ENCODE measurements around the gene PIP5K1B. TPM values are rescaled to one million over a fixed set of nuclear protein-coding genes. Genes with fewer than 3 reads are reported as not detected.
A peak's percentile ranks its signal among the peaks of the same experiment; 100 is the strongest.

Gene PIP5K1B
- total and polyA plus RNA-seq, 2 of the 13 experiments (the other 11 are each of a cell fraction or from before 2014, with no cell fraction given), result 15.8 to 17.5 TPM

DNA sequence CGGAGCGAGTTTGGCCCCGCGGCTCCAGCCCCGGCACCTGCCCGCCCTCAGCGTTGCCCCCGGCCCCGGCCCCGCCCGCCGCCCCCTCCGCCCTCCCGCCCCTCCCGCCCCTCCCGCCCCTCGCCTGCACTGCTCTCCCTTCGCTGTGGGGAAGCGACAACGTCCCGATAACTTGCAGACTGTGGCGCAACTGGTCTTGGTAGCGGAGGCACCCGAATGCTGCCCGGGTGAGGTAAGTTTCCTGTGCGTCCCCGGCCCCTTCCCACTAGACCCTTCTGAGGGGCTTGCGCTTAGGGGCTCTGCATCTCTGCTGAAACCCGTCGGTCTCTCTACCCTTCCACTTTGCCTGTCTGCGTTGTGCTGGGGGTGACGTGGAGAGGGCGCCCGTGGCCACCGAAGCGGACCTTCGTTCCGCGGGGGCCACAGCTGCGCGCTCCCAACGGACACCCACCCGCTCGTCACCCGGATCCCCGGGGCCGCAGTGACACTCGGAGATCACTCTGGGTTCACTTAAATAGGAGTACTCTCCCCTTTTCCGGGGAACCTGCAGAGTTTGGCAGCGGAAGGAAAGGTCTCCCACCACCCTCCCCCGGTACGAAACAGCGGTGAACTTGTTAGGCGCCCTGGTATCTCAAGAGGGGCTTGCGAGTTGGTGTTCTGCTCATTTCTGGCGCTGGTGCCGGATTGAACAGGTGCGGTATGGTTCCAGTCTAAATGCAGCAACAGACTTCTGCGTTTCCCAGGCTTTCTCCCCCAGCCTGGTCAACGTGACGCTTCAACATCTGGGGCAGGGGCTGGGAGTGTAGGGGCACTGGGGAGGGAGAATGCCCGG is 707 bp downstream of the PIP5K1B start (continued):
- TF ChIP-seq ATM (IDR thresholded peaks at IDR 0.05; ENCODE audit: borderline replicate concordance) (no peak), IRF2 (CRISPR knock-in tag; IDR thresholded peaks at IDR 0.05) (no peak), ATF6 (CRISPR knock-in tag; conservative IDR thresholded peaks at IDR 0.05) (no peak), PAX8 (CRISPR knock-in tag; IDR thresholded peaks at IDR 0.05; ENCODE audit: borderline replicate concordance) (no peak), HMGA1 (CRISPR knock-in tag; conservative IDR thresholded peaks at IDR 0.05) (no peak), FOXC1 (CRISPR knock-in tag; IDR thresholded peaks at IDR 0.05; ENCODE audit: borderline replicate concordance) (0 out of 2 replicates have a peak, but pooled peaks have one; percentile 32), MAZ (IDR thresholded peaks at IDR 0.05; ENCODE audit: borderline replicate concordance, low read depth, low read length) (no peak), MAZ (CRISPR knock-in tag; IDR thresholded peaks at IDR 0.05; ENCODE audit: low read depth) (0 out of 2 replicates have a peak, but pooled peaks have one; percentile 57), MYPOP (CRISPR knock-in tag; IDR thresholded peaks at IDR 0.05) (peak; percentile 33; the same call in 1 of the 2 replicates), ZNF121 (CRISPR knock-in tag; IDR thresholded peaks at IDR 0.05) (no peak), SIX1 (CRISPR knock-in tag; IDR thresholded peaks at IDR 0.05; ENCODE audit: borderline replicate concordance) (no peak), ZNF563 (CRISPR knock-in tag; IDR thresholded peaks at IDR 0.05) (no peak), MTERF4 (CRISPR knock-in tag; IDR thresholded peaks at IDR 0.05) (no peak), SRSF9 (IDR thresholded peaks at IDR 0.05; ENCODE audit: borderline replicate concordance, insufficient read depth, low read depth, low read length, poor library complexity, severe bottlenecking) (no peak), IKZF1 (IDR thresholded peaks at IDR 0.05) (no peak), BORCS8-MEF2B (CRISPR knock-in tag; IDR thresholded peaks at IDR 0.05) (peak; percentile 47; the same call in 1 of the 2 replicates), EZH2 (conservative IDR thresholded peaks at IDR 0.05; ENCODE audit: low read depth, low read length) (no peak), TCF7 (IDR thresholded peaks at IDR 0.05; ENCODE audit: low read depth) (no peak)
- TF ChIP-seq, protein P1, sequence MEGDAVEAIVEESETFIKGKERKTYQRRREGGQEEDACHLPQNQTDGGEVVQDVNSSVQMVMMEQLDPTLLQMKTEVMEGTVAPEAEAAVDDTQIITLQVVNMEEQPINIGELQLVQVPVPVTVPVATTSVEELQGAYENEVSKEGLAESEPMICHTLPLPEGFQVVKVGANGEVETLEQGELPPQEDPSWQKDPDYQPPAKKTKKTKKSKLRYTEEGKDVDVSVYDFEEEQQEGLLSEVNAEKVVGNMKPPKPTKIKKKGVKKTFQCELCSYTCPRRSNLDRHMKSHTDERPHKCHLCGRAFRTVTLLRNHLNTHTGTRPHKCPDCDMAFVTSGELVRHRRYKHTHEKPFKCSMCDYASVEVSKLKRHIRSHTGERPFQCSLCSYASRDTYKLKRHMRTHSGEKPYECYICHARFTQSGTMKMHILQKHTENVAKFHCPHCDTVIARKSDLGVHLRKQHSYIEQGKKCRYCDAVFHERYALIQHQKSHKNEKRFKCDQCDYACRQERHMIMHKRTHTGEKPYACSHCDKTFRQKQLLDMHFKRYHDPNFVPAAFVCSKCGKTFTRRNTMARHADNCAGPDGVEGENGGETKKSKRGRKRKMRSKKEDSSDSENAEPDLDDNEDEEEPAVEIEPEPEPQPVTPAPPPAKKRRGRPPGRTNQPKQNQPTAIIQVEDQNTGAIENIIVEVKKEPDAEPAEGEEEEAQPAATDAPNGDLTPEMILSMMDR (CRISPR knock-in tag; IDR thresholded peaks at IDR 0.05), result peak; percentile 75
